Adipose tissue (tissue), 3 donors: Measurements from ENCODE around the gene DAG1. TPM values are rescaled to one million over a fixed set of nuclear protein-coding genes. Genes with fewer than 3 reads are reported as not detected.

Experiments used
- H3K27ac ChIP-seq: one replicate; pipeline ENCODE4 v1.5.1; 2013; ENCODE audit warnings: low read depth, low read length
- WGBS, 3 donors: extraction: QIAGEN DNeasy Blood & Tissue Kit; methylation state at CpG; one replicate each; pipeline ENCODE4 v1.1.7; 2013; 5-methylcytosine and 5-hydroxymethylcytosine counted together
- polyA plus RNA-seq, 3 donors: library from polyadenylated mRNA; stranded (reverse); fragments of 200-250 nt; gene quantifications; one replicate each; pipeline ENCODE4 v1.2.3, GENCODE V29; 2013
- donor health status: healthy with polysubstance abuse.
- donor health status: Bipolar disorder and iron deficiency.
- donor health status: healthy.

Gene DAG1
- polyA plus RNA-seq, 3 donors, result 12.5 to 43.2 (median 23.5) TPM

GRCh38 chr3:49500732-49501609 is 30.9 kb downstream of the DAG1 start:
- WGBS, 3 donors, result 53 to 59% (median 56%) methylated on average over 9 of the region's 9 CpGs
- no peak overlapping the region for H3K27ac ChIP-seq

GRCh38 chr3:49501842-49502241 is 31.8 kb downstream of the DAG1 start:
- 97 to 98% (median 98%) methylated on average over 2 of the region's 2 CpGs for WGBS, 3 donors
- no peak overlapping the region for H3K27ac ChIP-seq

GRCh38 chr3:49506906-49507305 is 36.8 kb downstream of the DAG1 start:
- 85 to 98% (median 86%) methylated on average over 3 of the region's 3 CpGs for WGBS, 3 donors
- H3K27ac ChIP-seq, result no peak overlapping the region

- 28 to 46% (median 43%) methylated on average over 2 of the region's 2 CpGs for WGBS, 3 donors
- H3K27ac ChIP-seq, result no peak overlapping the region
Observed at GRCh38 chr3:49509028-49509561, 39.0 kb downstream of the DAG1 start.

- no peak overlapping the region for H3K27ac ChIP-seq
- WGBS, 3 donors, result 73 to 81% (median 77%) methylated on average over 2 of the region's 2 CpGs
Observed at GRCh38 chr3:49511639-49512038, 41.6 kb downstream of the DAG1 start.

- no peak overlapping the region for H3K27ac ChIP-seq
- 70 to 95% (median 92%) methylated on average over 1 of the region's 1 CpG for WGBS, 3 donors
Observed at GRCh38 chr3:49512781-49513355, 42.8 kb downstream of the DAG1 start.

GRCh38 chr3:49513494-49514124 is 43.5 kb downstream of the DAG1 start:
- 40 to 86% (median 82%) methylated on average over 4 of the region's 4 CpGs for WGBS, 3 donors
- H3K27ac ChIP-seq, result no peak overlapping the region

GRCh38 chr3:49518016-49518415 is 47.9 kb downstream of the DAG1 start:
- WGBS, 3 donors, result 87 to 91% (median 90%) methylated on average over 3 of the region's 3 CpGs
- no peak overlapping the region for H3K27ac ChIP-seq

GRCh38 chr3:49518441-49518840 is 48.4 kb downstream of the DAG1 start:
- no peak overlapping the region for H3K27ac ChIP-seq
- WGBS, 3 donors, result 83 to 98% (median 94%) methylated on average over 5 of the region's 5 CpGs

GRCh38 chr3:49519296-49519695 is 49.2 kb downstream of the DAG1 start:
- no peak overlapping the region for H3K27ac ChIP-seq
- WGBS, 3 donors, result 67 to 85% (median 78%) methylated on average over 6 of the region's 6 CpGs

GRCh38 chr3:49519916-49520385 is 49.9 kb downstream of the DAG1 start:
- H3K27ac ChIP-seq, result no peak overlapping the region
- WGBS, 3 donors, result 31 to 80% (median 70%) methylated on average over 2 of the region's 2 CpGs

GRCh38 chr3:49523756-49524747 is 54.0 kb downstream of the DAG1 start:
- H3K27ac ChIP-seq, result no peak overlapping the region

GRCh38 chr3:49529567-49529966 is 59.5 kb downstream of the DAG1 start:
- no peak overlapping the region for H3K27ac ChIP-seq

More at GRCh38 chr3:49523756-49524747, 54.0 kb downstream of the DAG1 start:
- 54 to 80% (median 75%) methylated on average over 5 of the region's 5 CpGs for WGBS, 3 donors

GRCh38 chr3:49530231-49530630 is 60.2 kb downstream of the DAG1 start:
- H3K27ac ChIP-seq, result no peak overlapping the region
- 61 to 94% (median 90%) methylated on average over 5 of the region's 5 CpGs for WGBS, 3 donors

- WGBS, 3 donors, result 84 to 92% (median 88%) methylated on average over 8 of the region's 8 CpGs
Observed at GRCh38 chr3:49530701-49531100, 60.6 kb downstream of the DAG1 start.

GRCh38 chr3:49531218-49531617 is 61.2 kb downstream of the DAG1 start:
- no peak overlapping the region for H3K27ac ChIP-seq
- WGBS, 3 donors, result 80 to 92% (median 85%) methylated on average over 10 of the region's 10 CpGs

More at GRCh38 chr3:49530701-49531100, 60.6 kb downstream of the DAG1 start:
- H3K27ac ChIP-seq, result no peak overlapping the region

- no peak overlapping the region for H3K27ac ChIP-seq
- WGBS, 3 donors, result 92 to 95% (median 95%) methylated on average over 14 to 16 of the region's 16 CpGs
Observed at GRCh38 chr3:49531715-49532114, 61.6 kb downstream of the DAG1 start.

- WGBS, 3 donors, result 95 to 96% (median 96%) methylated on average over 13 of the region's 13 CpGs
- no peak overlapping the region for H3K27ac ChIP-seq
Observed at GRCh38 chr3:49533031-49533430, 63.0 kb downstream of the DAG1 start.
